HG03521 (cell line): ENCODE measurements around the gene CAMSAP2.
"Not testable (repeated sequence)": the region's sequence is repeated elsewhere in the genome, so short reads cannot be mapped to it uniquely, and the experiment has no call there.

Experiments
- ATAC-seq: cut with Tn5 transposase; IDR thresholded peaks from one replicate; pipeline ENCODE4 v1.9.1; 2021; ENCODE audit warnings: mild to moderate bottlenecking, moderate library complexity; ENCODE audit not compliant: unreplicated experiment

The CAMSAP2 gene

DNA sequence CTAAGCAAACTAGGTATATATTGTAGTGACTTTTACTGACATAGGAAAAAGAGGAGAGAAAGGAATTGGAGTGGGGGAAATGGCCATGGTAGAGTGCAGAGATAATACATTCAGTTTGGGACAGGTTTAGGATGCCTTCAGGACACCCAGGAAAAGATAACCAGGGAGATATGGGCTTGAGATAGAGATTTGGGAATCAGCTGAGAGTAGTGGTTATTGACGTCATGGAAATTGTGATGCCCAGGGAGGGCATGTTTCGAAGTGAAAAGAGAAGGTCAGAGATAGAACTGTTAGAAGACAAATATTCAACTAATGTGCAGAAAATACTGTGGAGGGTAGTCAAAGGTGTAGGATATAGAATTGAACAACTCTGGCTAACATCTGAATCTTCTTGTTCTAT is 40.6 kb downstream of the CAMSAP2 start:
- no peak for ATAC-seq

DNA sequence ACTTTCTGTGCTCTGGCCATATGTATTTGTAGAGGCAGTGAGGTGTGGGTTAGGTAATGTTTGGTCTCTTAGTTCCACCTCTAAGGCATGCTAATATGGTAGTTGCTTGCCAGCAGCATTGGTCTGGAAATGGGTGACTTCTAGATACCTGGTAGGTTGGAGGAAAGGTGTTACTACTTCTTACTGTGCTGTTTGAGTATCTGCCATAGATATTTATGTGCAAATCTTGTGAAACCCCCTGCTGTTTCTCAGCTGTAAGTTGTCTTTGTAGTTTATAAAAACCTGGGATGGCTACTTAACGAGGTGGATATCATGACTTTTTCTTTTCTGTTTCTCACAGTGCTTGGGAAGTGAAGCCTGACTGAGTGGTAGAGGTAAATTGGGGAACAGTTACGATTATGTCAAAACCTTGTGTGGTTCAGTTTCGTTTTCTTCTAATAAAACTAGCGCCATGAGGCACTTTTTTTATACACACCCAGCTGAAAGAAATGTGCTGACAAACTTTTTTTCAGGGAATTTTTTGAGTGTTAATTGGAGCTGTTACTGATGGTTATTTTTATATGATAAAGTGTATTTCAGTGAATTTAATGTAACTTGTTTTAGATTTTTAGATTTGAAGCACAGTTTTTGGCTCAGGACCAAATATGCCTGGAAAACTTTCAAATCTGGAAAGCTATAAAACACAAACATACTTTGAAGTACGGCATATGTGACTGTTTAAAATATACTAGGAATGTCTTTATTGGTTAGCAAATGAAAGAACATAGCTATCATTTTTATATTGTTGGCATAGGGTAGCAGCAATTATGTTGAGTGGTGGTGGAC is 42.1 kb downstream of the CAMSAP2 start:
- ATAC-seq, result no peak

DNA sequence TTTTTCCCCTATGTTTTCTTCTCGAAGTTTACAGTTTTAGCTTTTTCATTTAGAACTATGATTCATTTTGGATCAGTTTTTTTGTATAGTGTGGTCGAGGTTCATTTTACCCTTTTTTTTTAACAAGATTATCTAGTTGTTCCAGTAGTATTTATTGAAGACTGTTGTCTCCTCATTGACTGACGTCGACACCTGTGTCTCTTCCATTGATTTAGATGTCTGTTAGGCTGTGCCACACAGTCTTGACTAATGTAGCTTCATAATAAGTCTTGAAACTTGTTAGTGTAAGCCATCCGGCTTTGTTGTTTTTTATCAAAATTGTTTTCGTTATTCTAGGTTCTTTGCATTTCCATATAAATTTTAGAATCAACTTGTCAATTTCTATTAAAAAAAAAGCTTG is 45.2 kb downstream of the CAMSAP2 start:
- no peak for ATAC-seq

DNA sequence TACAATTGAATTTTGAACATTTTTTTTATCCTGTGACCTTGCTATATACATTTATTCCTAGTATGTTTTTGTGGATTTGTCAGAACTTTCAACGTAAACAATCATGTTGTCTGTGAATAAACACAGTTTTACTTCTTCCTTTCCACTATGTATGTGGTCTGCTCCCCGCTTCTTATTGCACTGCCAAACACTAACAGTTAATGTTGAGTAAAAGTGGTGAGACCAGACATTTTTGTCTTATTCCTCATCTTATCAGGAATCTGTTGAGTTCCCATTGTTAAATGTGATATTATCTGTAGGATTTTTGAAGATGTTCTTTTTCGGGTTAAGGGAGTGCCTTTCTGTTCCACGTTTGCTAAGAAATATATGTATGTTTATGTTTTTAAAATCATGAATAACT is 45.9 kb downstream of the CAMSAP2 start:
- no peak for ATAC-seq

DNA sequence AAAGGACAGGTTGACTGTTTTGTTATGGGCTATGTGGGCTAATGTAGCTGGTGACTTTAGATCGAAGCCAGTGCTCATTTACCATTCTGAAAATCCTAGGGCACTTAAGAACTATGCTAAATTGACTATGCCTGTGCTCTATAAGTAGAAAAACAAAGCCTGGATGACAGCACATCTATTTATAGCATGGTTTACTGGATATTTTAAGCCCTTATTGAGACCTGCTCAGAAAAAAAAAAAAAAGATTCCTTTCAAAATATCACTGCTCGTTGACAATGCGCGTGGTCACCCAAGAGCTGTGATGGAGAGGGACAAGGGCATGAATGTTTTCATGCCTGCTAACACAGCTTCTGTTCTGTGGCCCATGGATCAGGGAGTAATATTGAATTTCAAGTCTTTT is 48.1 kb downstream of the CAMSAP2 start:
- no peak for ATAC-seq

DNA sequence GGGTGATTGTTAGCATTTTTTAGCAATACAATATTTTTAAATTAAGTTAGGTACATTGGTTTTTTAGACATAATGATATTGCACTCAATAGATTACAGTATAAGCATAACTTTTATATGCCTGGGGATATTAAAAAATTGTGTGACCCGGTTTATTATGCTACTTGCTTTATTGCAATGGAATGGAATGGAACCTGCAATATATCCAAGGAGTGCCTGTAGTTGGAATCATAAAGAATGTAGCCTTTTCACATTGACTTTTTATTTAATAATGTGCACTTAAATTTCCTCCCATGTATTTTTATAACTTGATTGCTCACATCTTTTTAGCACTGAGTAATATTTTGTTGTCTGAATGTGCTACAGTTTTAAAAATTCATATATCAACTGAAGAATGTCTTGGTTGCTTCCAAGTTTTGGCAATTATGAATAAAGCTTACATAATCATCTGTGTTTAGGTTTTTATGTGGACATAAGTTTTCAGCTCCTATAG is 49.2 kb downstream of the CAMSAP2 start:
- ATAC-seq, result no peak

DNA sequence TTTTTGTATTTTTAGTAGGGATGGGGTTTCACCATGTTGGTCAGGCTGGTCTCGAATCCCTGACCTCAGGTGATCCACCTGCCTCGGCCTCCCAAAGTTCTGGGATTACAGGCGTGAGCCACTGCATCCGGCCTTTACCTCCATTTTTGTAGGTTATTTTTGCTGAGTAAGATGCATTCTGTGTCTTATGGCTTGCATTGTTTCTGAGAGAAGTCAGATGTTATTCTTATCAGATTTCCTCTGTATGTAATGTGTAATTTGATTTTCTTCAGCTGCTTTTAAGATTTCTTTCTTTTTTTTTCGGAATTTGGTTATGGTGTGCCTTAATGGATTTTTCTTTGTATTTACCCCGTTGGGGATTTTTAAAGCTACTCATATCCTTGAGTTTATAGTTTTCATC is 52.3 kb downstream of the CAMSAP2 start:
- ATAC-seq, result not testable (repeated sequence)

DNA sequence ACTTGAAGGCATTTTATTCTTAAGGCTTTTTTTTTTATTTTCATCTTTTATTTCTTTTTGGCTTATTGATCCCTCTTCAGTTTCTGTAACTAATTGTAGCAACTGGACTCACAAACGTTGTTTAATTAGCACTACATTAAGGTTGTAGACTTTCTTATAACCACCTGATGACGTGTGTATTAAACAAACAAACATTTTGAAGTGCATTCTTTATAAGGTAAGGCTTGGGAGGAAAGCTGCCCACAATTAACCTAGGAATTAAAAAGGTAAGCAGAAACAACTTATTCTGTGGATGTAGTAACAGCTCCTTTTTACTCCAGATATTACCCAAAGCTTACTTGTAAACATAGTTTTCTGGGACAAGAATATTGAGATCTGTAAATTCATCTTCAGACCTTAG is 55.0 kb downstream of the CAMSAP2 start:
- ATAC-seq, result no peak

DNA sequence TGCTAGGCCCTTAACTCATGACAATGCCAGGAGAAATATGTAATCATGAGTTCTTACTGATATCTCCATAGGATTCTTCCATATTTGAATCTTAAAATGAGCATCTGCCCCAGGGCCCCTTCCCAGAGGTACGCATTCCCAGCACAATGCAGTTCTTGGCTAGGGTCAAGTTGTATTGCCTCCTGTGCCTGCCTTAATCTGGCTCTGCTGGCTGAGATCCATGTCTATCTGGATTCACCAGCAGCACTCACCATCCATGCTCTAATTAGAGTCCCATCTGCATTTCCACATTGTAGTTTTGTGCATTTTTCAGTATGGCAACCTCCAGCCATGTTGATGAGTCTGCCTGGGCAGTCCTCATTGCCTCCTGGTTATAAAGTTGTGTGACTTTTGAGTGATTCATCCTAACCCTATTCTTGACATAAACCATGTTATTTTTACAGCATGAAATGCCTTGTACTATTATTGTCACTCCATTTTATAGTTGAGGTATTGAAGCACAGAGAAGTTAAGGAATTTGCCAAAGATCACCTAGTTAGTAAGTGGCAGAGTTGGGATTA is 55.9 kb downstream of the CAMSAP2 start:
- ATAC-seq, result no peak

DNA sequence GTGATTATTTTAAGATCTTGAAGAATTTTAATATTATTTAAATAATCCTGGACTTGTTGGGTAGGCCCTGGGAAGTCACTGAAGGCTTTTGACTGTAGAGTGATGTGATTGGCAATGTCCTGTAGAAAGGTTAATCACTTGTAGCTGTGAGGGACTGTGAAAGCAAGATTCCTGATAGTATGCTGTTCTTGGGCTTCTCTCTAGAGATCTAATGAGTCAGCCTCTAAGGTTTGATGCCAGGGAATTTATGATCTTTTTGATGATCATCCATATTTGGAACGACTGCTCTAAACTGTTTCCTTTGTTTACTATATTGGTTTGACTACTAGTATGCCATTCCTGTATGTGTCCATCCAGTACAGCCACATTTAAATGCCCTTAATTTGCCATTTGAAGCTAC is 56.5 kb downstream of the CAMSAP2 start:
- no peak for ATAC-seq

DNA sequence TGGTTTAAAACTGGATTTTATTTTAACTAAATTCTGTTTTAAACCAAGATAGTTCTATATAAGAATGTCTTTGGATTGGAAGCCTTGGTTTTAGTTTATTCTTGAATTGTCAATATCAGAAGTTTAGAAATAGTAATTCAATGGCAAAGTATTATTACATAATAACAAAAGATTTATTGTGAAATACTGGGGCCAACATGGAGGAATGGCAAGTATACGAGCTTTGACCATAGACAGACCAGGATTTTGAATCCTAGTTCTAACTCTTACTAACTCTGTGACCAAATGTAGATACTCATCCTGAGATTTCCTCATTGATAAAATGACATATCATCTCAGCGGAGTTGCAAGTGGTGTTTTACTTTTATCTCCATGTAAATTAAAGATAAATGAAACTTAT is 63.3 kb downstream of the CAMSAP2 start:
- ATAC-seq, result no peak

DNA sequence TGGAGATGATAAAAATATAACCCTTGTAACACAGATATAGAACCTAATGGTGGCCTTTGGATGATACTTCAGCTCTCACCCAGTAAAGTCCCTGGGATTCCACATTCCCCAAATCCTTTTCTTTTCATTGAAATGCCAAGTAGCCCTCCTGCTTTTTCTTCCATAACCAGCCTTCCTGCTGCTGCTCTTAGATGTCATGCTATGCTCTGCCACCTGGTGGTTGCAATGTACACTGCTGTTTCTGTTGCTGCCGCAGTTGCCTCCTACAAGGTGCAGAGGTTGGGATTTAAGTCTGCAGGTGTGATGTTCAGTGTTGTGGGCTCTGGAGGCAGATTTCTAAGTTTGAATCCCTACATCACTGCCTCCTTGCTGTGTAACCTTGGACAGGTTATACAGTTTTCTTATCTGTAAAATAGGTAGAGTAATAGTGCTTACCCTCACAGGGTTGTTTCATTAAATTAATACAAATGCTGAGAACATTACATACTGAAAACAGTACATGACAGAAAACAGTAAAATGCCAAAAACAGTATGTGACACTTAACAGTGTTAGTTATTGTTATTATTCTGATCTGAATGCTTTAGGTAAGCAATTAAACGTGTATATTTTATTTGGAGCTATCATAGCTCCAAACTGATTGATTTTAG is 64.3 kb downstream of the CAMSAP2 start:
- ATAC-seq, result peak; percentile 71

DNA sequence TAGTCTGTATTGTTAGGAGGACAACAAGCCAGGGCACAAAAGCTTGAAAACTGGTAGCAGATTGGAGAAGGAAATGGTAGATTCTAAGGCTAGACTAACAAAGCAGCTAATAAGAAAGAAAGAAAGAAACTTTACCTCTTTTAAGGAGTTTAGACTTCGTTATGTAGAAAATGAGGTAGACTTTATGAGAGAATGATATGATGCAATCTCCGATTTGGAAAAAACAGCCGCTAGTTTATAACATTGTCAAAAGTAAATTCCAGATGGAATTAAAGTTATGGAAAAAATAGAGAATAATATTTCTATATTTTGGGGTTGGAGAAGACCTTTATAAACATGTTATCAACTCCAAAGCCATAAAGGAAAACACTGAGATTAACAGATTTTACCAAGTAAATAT is 67.0 kb downstream of the CAMSAP2 start:
- no peak for ATAC-seq

DNA sequence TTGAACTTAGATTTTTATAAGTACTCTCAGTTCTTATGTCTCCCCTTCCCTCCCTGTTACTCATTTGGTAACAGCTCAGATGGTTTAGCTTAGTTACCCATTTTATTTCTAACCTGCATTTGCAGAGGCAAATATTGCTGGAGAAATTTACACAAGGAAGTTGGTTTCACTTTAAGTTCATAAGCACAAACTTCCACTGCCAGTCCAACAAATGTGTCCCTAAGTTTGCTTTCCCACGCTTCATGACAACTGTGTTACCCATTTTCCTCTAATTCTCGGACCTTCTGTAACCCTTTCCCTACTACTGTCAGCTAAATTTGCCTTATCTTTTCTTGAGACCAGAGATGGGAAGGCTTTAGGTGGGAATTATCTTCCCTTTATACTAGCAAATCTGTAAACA is 70.2 kb downstream of the CAMSAP2 start:
- ATAC-seq, result no peak

DNA sequence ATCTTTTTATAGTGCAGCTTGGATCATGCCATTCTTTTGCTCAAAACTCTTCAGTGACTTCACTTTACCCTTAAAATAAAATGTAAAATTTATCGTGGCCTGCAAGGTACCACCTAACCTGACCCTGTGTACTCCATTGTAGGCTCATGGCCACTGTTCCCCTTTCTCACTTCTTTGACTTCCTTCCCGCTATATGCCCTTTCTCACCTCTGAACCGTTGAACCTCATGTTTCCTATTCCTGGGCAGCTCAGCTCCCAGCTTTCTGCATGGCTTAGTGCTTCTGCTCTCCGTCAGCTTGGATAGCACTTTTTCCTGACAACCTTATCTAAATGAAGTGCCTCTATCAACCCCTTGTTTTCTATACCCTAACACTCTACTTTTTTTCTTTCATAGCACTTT is 73.0 kb downstream of the CAMSAP2 start:
- ATAC-seq, result no peak

DNA sequence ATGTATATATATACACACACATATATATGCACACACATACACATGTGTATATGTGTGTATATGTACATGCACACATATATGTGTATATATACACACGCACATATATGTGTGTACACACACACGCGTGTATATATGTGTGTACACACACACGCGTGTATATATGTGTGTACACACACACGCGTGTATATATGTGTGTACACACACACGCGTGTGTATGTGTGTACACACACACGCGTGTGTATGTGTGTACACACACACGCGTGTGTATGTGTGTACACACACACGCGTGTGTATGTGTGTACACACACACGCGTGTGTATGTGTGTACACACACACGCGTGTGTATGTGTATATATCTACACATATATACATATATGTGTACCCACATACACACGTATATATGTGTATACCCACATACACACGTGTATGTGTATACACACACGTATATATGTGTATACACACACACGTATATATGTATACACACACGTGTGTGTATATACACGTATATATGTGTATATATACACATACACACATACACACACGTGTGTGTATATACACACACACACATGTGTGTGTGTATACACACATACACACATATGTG is 78.0 kb downstream of the CAMSAP2 start:
- not testable (repeated sequence) for ATAC-seq

DNA sequence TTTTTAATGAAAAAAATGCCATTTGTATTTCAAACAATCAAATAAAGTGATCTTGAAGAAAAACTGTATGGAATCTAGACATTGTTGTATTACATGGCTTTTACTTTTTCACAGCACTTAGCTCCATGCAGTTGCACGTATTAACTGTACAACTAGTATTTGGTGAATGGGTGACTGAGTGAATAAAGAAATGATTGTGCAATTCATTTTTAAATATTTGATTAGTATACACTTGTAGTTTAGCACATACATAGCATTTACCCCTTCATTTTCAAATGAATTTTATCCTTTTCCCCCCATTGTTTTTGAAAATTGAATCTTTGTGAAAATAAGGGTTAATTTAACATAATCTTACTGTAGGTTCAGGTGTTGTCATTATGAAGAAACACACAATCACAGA is 79.6 kb downstream of the CAMSAP2 start:
- ATAC-seq, result no peak

DNA sequence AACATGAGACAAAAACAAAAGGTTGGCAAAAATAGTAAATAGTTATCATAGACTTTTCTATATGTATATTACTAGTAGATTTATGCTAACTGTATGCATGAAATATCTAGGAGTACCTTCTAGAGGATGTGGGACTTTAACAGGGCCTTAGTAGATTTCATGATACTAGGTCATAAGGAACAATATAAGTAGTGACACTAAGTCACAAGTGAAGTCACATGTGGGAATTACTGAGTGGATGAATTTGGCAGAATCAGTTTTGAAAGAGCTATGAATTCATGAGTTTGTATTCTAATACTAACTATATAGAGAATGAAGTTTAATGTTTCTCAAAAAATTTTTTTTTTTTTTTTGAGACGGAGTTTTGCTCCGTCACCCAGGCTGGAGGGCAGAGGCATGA is 81.0 kb downstream of the CAMSAP2 start:
- no peak for ATAC-seq

DNA sequence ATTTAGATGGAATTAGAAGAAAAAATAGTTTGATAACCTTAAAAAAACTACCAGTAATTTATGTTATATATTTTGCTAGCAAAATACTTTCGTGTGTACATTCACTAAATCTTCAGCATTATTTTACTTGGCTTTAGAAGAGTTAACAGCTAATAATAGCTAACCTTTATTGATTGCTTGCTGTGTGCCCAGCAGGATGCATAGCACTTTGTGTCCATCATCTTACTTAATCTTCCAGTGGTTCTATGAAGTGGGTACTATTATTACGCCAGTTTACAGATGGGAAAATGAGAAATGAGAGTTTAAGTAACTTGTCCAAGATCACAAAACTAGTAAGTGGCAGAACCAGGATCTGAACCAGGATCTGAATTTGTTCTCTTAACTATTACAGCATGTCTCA is 92.4 kb downstream of the CAMSAP2 start:
- no peak for ATAC-seq

DNA sequence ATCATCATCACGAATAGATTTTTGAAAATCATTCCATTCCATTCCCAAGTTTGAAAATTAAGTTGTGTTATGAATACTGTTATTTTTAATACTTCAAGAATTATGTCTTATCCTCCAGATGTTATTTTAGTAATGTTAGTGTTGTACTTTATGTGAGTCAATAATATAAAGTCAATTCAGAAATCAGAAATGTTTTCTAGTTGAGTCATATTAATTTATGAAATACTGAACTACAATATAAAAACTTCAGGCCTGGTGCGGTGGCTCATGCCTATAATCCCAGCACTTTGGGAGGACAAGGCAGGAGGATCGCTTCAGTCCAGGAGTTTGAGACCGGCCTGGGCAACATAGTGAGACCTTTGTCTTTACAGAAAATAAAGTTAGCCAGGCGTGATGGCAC is 95.7 kb downstream of the CAMSAP2 start:
- ATAC-seq, result no peak

DNA sequence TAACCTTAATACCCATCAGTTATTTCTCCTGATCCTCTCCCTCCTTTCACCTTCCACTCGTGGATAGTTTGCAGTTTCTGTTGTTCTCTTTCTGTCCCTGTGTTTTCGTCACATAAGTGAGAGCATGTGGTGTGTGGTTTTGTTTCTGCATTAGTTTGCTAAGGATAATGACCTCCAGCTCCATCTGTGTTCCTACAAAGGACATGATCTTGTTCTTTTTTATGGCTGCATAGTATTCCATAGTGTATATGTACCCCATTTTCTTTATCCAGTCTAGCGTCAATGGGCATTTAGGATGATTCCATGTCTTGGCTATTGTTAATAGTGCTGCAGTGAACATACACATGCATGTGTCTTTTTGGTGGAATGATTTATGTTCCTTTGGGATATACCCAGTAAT is 97.5 kb downstream of the CAMSAP2 start:
- no peak for ATAC-seq
